ENCODE results near the gene PRSS53.
"Not testable (repeated sequence)": the region's sequence is repeated elsewhere in the genome, so short reads cannot be mapped to it uniquely, and the experiment has no call there.

Gene PRSS53

GRCh38 chr16:31088459-31089183, at the start of gene PRSS53:
TSS of gene PRSS53 (minus strand) at chr16:31088943. CDS start at chr16:31088809, 134 bp downstream.
- DNase-seq, result peak; percentile 43 to 53

GRCh38 chr16:31136822-31137499, 48.2 kb upstream of the PRSS53 start:
- DNase-seq, result not testable (repeated sequence)

- DNase-seq, result no peak
Measured at GRCh38 chr16:31136287-31136662, 47.5 kb upstream of the PRSS53 start.

- no peak for DNase-seq
Measured at GRCh38 chr16:31135535-31136286, 47.0 kb upstream of the PRSS53 start, which contains the start of gene PRSS8. TSS of gene PRSS8 (minus strand) at chr16:31135727. CDS start at chr16:31135498, 229 bp downstream.

GRCh38 chr16:31134625-31135534, 46.1 kb upstream of the PRSS53 start:
- peak in 1 of 2 experiments; percentile 21 for DNase-seq

GRCh38 chr16:31134091-31134571, 45.4 kb upstream of the PRSS53 start:
- DNase-seq, result no peak

DNA sequence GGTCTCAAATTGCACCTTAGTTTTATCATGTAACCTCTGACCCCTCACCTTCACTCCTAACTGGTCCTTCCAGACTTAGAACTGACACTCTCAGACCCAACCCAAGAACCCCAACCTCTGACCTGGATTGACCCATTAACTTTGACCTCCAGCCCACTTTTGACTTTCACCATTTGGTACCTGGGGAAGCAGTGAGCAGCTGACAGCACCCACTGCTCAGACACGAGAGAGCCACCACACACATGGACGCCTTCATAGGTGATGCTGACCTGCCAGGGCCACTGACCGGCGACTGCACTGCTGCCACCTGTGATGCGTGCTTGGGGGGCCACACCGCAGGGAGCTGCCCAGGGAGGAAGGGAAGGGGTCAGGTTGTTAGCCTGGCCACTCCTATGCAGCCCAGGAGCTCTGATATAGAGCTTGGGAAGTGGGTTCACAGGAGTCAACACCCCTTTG, 44.3 kb upstream of the PRSS53 start:
- DNase-seq, result no peak

- DNase-seq, result no peak
Measured at GRCh38 chr16:31132303-31132979, 43.7 kb upstream of the PRSS53 start.

GRCh38 chr16:31131841-31132271, 43.1 kb upstream of the PRSS53 start:
- no peak for DNase-seq

DNA sequence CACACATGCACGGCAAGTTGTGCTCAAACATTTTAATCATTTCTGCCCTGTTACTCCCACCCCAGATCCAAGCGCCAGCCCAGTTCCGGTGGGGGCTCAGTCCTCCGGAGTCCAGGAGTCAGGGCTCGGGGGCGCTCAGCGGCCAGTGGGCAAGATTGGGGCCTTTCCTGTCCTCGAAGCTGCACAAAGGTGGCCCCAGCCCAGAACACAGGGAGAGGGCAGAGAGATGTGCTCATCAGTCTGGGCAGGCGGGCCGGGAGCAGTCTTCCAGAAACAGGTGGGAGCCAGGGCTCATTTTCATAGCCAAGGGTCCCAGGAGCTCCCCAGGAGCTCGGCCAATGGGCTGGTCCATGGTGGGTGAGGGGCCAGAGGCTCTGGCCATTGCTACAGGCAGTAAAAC, 42.7 kb upstream of the PRSS53 start:
- no peak for DNase-seq

GRCh38 chr16:31130899-31131298, 42.2 kb upstream of the PRSS53 start:
- no peak for DNase-seq

GRCh38 chr16:31130336-31130891, 41.7 kb upstream of the PRSS53 start:
- DNase-seq, result no peak

DNA sequence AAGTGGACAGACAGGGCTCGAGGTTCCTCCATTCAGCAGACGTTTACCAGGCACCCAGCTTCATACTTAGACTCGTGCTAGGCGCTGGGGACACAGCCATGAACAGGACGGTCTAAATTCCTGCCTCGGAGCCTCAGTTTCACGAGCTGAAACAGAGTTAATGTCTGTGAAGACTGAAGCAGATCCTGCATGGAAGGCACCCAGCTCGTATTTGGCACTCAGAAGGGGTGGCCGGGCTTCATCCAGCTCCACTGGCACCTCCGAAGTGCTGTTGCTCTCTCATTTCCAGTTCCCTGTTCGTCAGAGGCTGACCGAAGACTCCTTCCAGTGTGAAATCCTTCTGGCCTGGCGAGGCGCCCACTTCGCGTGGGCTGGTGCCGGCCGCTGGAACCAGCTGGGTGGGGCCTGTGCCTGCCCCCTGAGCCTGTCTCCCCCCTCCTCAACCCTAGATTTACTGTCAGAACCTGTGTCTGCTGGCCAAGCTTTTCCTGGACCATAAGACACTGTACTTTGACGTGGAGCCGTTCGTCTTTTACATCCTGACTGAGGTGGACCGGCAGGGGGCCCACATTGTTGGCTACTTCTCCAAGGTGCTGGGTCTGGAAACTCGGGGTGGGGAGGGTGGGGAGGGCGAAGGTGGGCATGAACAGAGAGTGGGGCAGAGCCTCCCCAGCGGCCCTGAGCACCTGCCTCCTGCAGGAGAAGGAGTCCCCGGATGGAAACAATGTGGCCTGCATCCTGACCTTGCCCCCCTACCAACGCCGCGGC, 41.0 kb upstream of the PRSS53 start:
- DNase-seq, result no peak

- DNase-seq, result no peak
Measured at GRCh38 chr16:31128711-31129567, 40.2 kb upstream of the PRSS53 start.

- no peak for DNase-seq
Measured at GRCh38 chr16:31127182-31127581, 38.4 kb upstream of the PRSS53 start.

GRCh38 chr16:31125844-31126243, 37.1 kb upstream of the PRSS53 start:
- DNase-seq, result no peak

- no peak for DNase-seq
Measured at GRCh38 chr16:31120129-31120528, 31.4 kb upstream of the PRSS53 start.

GRCh38 chr16:31118223-31119155, 29.7 kb upstream of the PRSS53 start:
- no peak for DNase-seq
